MM.1S (cell line): ENCODE measurements around the gene PHLDA1.

Source experiments
- CTCF ChIP-seq: fragments of 300-600 bp; sonication (generic); IDR thresholded peaks from 2 replicates; pipeline ENCODE4 v1.5.1; 2016; ENCODE audit warnings: antibody characterized with exemption, low read length, mixed read lengths
- EZH2 ChIP-seq: fragments of 300-600 bp; sonication (generic); optimal IDR thresholded peaks from 2 replicates; pipeline ENCODE3; 2017; ENCODE audit warnings: low read depth, mild to moderate bottlenecking, antibody characterized with exemption, low read length, mixed read lengths
- EZH2phosphoT487 ChIP-seq: fragments of 300-600 bp; sonication (generic); IDR thresholded peaks from 2 replicates; pipeline ENCODE4 v1.6.1; 2018; ENCODE audit warnings: antibody characterized with exemption, low read length

GRCh38 chr12:75994069-75994740 lies 37.4 kb downstream of the PHLDA1 start:
- no peak for TF ChIP-seq CTCF
- TF ChIP-seq EZH2, result no peak
- TF ChIP-seq EZH2phosphoT487, result no peak
